Immature natural killer cell (primary cell): ENCODE results near the gene ELANE. TPM values are rescaled to one million over a fixed set of nuclear protein-coding genes. Genes with fewer than 3 reads are reported as not detected.
A peak's percentile ranks its signal among the peaks of the same experiment; 100 is the strongest.
"Not testable (repeated sequence)": the region's sequence is repeated elsewhere in the genome, so short reads cannot be mapped to it uniquely, and the experiment has no call there.

Source experiments
- DNase-seq, 3 donors: peaks; one replicate each; pipeline ENCODE4 v3.0.0; 2022; ENCODE audit warnings: mixed read lengths in 1 of 3
- H3K27ac Mint-ChIP-seq, 6 donors: one replicate each; pipeline ENCODE4 v1.8.0; 2020; ENCODE audit warnings: mixed read lengths in 6 of 6, mild to moderate bottlenecking in 5 of 6, inconsistent platforms in 4 of 6, moderate library complexity in 3 of 6
- H3K27me3 Mint-ChIP-seq, 3 donors: one replicate each; pipeline ENCODE4 v1.8.0; 2020 to 2021; ENCODE audit warnings: low read depth in 3 of 3, mild to moderate bottlenecking in 3 of 3, mixed read lengths in 3 of 3, moderate library complexity in 3 of 3, inconsistent platforms in 1 of 3
- H3K36me3 Mint-ChIP-seq, 3 donors: one replicate each; pipeline ENCODE4 v1.8.0; 2020; ENCODE audit warnings: mixed read lengths in 3 of 3, inconsistent platforms in 2 of 3, mild to moderate bottlenecking in 2 of 3
- H3K4me1 Mint-ChIP-seq, 2 donors: one replicate each; pipeline ENCODE4 v1.8.0; 2020; ENCODE audit warnings: inconsistent platforms in 2 of 2, mild to moderate bottlenecking in 2 of 2, mixed read lengths in 2 of 2, moderate library complexity in 1 of 2
- H3K4me3 Mint-ChIP-seq, 5 donors: one replicate each; pipeline ENCODE4 v1.8.0; 2020; ENCODE audit warnings: mild to moderate bottlenecking in 5 of 5, mixed read lengths in 5 of 5, inconsistent platforms in 3 of 5, moderate library complexity in 3 of 5
- H3K9me3 Mint-ChIP-seq, 6 donors: one replicate each; pipeline ENCODE4 v1.8.0; 2020; ENCODE audit warnings: mild to moderate bottlenecking in 6 of 6, mixed read lengths in 6 of 6, inconsistent platforms in 4 of 6, moderate library complexity in 3 of 6
- polyA plus RNA-seq, 3 donors: library from polyadenylated mRNA; unstranded; fragments of 300-500 nt; fragmentation: Illumina TruSeq; gene quantifications; one replicate each; pipeline ENCODE4 v1.2.3, GENCODE V29; 2021

Gene ELANE
- polyA plus RNA-seq, 3 donors from 2014 or later = not detected

- H3K27me3 Mint-ChIP-seq = peaks cover 25 to 38% (median 32%) of the 10 kb centered on the region in 3 donors
- no peak for DNase-seq
- no peak overlapping the region for H3K4me3 Mint-ChIP-seq
- no peaks in the 10 kb centered on the region for H3K9me3 Mint-ChIP-seq
- H3K36me3 Mint-ChIP-seq = peaks cover 13 to 19% (median 14%) of the 10 kb centered on the region in 3 donors
- H3K4me1 Mint-ChIP-seq = peaks cover 7 to 9% of the 10 kb centered on the region in 2 donors
- no peak overlapping the region for H3K27ac Mint-ChIP-seq
Measured at GRCh38 chr19:810077-810855, 41.8 kb upstream of the ELANE start.

- H3K36me3 Mint-ChIP-seq = peaks cover 13 to 22% (median 17%) of the 10 kb centered on the region in 3 donors
- H3K9me3 Mint-ChIP-seq = no peaks in the 10 kb centered on the region
- H3K27ac Mint-ChIP-seq = no peak overlapping the region
Measured at GRCh38 chr19:810883-811489, 41.1 kb upstream of the ELANE start.

GRCh38 chr19:811506-812048 lies 40.5 kb upstream of the ELANE start:
- Mint-ChIP-seq H3K36me3 (peaks cover 16 to 28% (median 22%) of the 10 kb centered on the region in 3 donors), H3K4me1 (peaks cover 7 to 9% of the 10 kb centered on the region in 2 donors), H3K27ac (peak overlapping the region in 1 of 6 donors; percentile 62), H3K27me3 (peaks cover 28 to 42% (median 29%) of the 10 kb centered on the region in 3 donors), H3K4me3 (no peak overlapping the region), H3K9me3 (no peaks in the 10 kb centered on the region)
- DNase-seq = no peak

More at GRCh38 chr19:810883-811489, 41.1 kb upstream of the ELANE start:
- Mint-ChIP-seq H3K4me1 (peaks cover 7 to 9% of the 10 kb centered on the region in 2 donors), H3K4me3 (no peak overlapping the region), H3K27me3 (peaks cover 29 to 40% (median 30%) of the 10 kb centered on the region in 3 donors)
- DNase-seq = no peak

- DNase-seq = no peak
- peaks cover 6 to 8% of the 10 kb centered on the region in 2 donors for H3K4me1 Mint-ChIP-seq
- peaks cover 24 to 36% (median 27%) of the 10 kb centered on the region in 3 donors for H3K27me3 Mint-ChIP-seq
- H3K9me3 Mint-ChIP-seq = peaks cover 0 to under 1% (median 0%) of the 10 kb centered on the region in 6 donors
- no peak overlapping the region for H3K4me3 Mint-ChIP-seq
- no peak overlapping the region for H3K27ac Mint-ChIP-seq
- peaks cover 16 to 28% (median 24%) of the 10 kb centered on the region in 3 donors for H3K36me3 Mint-ChIP-seq
Measured at GRCh38 chr19:812049-812746, 39.9 kb upstream of the ELANE start.

GRCh38 chr19:812747-813218 lies 39.3 kb upstream of the ELANE start:
- no peak for DNase-seq
- peaks cover 18 to 34% (median 24%) of the 10 kb centered on the region in 3 donors for H3K27me3 Mint-ChIP-seq
- H3K4me1 Mint-ChIP-seq = peaks cover under 1 to 2% of the 10 kb centered on the region in 2 donors
- H3K9me3 Mint-ChIP-seq = peaks cover 0 to 2% (median 0%) of the 10 kb centered on the region in 6 donors
- peaks cover 10 to 22% (median 19%) of the 10 kb centered on the region in 3 donors for H3K36me3 Mint-ChIP-seq
- H3K4me3 Mint-ChIP-seq = no peak overlapping the region
- H3K27ac Mint-ChIP-seq = no peak overlapping the region

- no peak overlapping the region for H3K27ac Mint-ChIP-seq
- H3K4me1 Mint-ChIP-seq = no peaks in the 10 kb centered on the region
- peaks cover 15 to 33% (median 19%) of the 10 kb centered on the region in 3 donors for H3K27me3 Mint-ChIP-seq
- H3K4me3 Mint-ChIP-seq = no peak overlapping the region
- no peak for DNase-seq
- peaks cover 8 to 20% (median 16%) of the 10 kb centered on the region in 3 donors for H3K36me3 Mint-ChIP-seq
- H3K9me3 Mint-ChIP-seq = peaks cover 0 to 2% (median 0%) of the 10 kb centered on the region in 6 donors
Measured at GRCh38 chr19:813219-814151, 38.6 kb upstream of the ELANE start.

GRCh38 chr19:814152-815078 lies 37.7 kb upstream of the ELANE start:
- H3K4me3 Mint-ChIP-seq = peak overlapping the region in 1 of 5 donors; percentile 22
- no peaks in the 10 kb centered on the region for H3K4me1 Mint-ChIP-seq
- H3K27me3 Mint-ChIP-seq = peaks cover 15 to 33% (median 19%) of the 10 kb centered on the region in 3 donors
- peak overlapping the region in 1 of 6 donors; percentile 66 for H3K27ac Mint-ChIP-seq
- no peak for DNase-seq
- peaks cover 0 to 2% (median 0%) of the 10 kb centered on the region in 6 donors for H3K9me3 Mint-ChIP-seq
- H3K36me3 Mint-ChIP-seq = peaks cover 8 to 20% (median 16%) of the 10 kb centered on the region in 3 donors

- Mint-ChIP-seq H3K27ac (no peak overlapping the region), H3K4me3 (no peak overlapping the region), H3K27me3 (peaks cover 16 to 29% (median 23%) of the 10 kb centered on the region in 3 donors), H3K4me1 (no peaks in the 10 kb centered on the region), H3K36me3 (peaks cover 8 to 16% (median 14%) of the 10 kb centered on the region in 3 donors), H3K9me3 (peaks cover 0 to 2% (median 0%) of the 10 kb centered on the region in 6 donors)
- DNase-seq = no peak
Measured at GRCh38 chr19:815079-815774, 36.9 kb upstream of the ELANE start.

GRCh38 chr19:815775-816499 lies 36.2 kb upstream of the ELANE start:
- H3K4me1 Mint-ChIP-seq = no peaks in the 10 kb centered on the region
- peaks cover 0 to 2% (median 0%) of the 10 kb centered on the region in 6 donors for H3K9me3 Mint-ChIP-seq
- peaks cover 8 to 16% (median 14%) of the 10 kb centered on the region in 3 donors for H3K36me3 Mint-ChIP-seq
- H3K27me3 Mint-ChIP-seq = peaks cover 19 to 29% (median 21%) of the 10 kb centered on the region in 3 donors
- H3K27ac Mint-ChIP-seq = peak overlapping the region in 3 of 6 donors; percentile 37 to 57 (median 39)
- no peak for DNase-seq
- no peak overlapping the region for H3K4me3 Mint-ChIP-seq

GRCh38 chr19:816500-816857 lies 35.6 kb upstream of the ELANE start:
- Mint-ChIP-seq H3K27me3 (peaks cover 17 to 25% (median 17%) of the 10 kb centered on the region in 3 donors), H3K9me3 (peaks cover 0 to 2% (median 0%) of the 10 kb centered on the region in 6 donors), H3K4me1 (no peaks in the 10 kb centered on the region), H3K4me3 (peak overlapping the region in 1 of 5 donors; percentile 27), H3K27ac (peak overlapping the region in 4 of 6 donors; percentile 20 to 72 (median 38)), H3K36me3 (peaks cover 6 to 14% (median 11%) of the 10 kb centered on the region in 3 donors)
- no peak for DNase-seq

- not testable (repeated sequence) for H3K27ac Mint-ChIP-seq, H3K4me1 Mint-ChIP-seq, H3K4me3 Mint-ChIP-seq, H3K9me3 Mint-ChIP-seq, DNase-seq
- peaks cover 8 to 13% (median 13%) of the 10 kb centered on the region in 3 donors for H3K27me3 Mint-ChIP-seq
- H3K36me3 Mint-ChIP-seq = peaks cover 4 to 11% (median 11%) of the 10 kb centered on the region in 3 donors
Measured at GRCh38 chr19:820212-820611, 31.9 kb upstream of the ELANE start.
